NOMO-1 treated with dmso at 0.1 percent for 144 hours (cell line): ENCODE data around the gene MID1IP1.

Source experiments
- DNase-seq: peaks from one replicate; lab custom pipeline; 2025; ENCODE audit not compliant: unreplicated experiment; lab: John Stamatoyannopoulos, UW

The MID1IP1 gene

DNA sequence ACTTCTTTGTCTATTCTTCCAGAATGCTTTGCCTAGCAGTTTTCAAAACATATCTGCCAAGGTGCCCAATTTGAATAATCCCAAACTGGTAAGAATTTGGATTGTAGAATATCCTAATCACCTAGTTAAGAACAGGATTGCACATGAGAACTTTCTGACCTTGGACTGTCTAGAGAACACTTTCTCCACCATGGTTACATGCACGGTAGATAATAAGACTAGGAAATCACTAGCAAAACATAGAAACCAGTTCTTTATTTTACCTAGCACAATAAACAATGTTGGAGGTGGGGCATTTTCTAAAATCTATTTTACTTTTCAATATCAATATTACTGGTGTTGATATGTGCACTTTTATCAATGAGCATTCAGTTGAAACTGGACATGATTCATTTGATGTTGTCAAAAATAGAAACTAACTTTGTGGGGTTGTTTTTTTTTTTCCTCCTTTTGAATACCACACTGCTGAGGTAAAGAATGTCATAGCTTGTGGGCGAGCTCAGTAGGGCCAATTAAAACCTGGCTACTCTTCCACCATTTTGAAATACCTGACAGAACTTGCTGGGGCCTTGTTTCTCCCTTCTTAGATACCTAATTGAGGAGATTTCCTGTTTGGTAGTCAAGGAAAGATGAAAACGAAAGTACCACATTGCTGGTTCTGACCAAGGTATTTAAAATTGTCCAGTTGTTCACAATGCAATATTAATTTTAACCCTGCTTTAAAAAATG lies 10.4 kb downstream of the MID1IP1 start:
- no peak for DNase-seq

- no peak for DNase-seq
These were observed 14.9 kb downstream of the MID1IP1 start for GRCh38 chrX:38816155-38816554.

- no peak for DNase-seq
These were observed 15.9 kb downstream of the MID1IP1 start for GRCh38 chrX:38817004-38817703.

DNA sequence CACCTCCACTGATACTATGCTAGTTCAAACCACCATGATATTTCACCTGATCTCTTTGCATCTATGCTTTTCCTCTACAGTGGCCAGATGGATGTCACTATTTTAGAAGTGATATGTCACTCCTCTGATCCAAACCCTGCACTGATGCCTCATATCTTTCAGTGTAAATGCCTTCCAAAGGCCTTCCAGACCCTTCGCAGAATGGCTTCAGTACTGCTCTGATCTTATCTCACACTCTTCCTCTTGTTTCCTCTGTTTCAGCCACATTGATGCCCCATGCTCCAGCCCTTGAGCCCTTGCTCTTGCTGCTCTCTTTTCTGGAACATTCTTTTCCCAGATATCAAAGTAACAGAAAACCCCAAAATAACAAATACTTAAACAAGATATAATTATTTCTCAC lies 17.9 kb downstream of the MID1IP1 start:
- DNase-seq = no peak

- DNase-seq = no peak
These were observed 18.4 kb downstream of the MID1IP1 start for GRCh38 chrX:38819709-38820108.

GRCh38 chrX:38820751-38821150 lies 19.5 kb downstream of the MID1IP1 start:
- no peak for DNase-seq

GRCh38 chrX:38824176-38824575 lies 22.9 kb downstream of the MID1IP1 start:
- DNase-seq = no peak

- no peak for DNase-seq
These were observed 30.7 kb downstream of the MID1IP1 start for GRCh38 chrX:38831949-38832348.

DNA sequence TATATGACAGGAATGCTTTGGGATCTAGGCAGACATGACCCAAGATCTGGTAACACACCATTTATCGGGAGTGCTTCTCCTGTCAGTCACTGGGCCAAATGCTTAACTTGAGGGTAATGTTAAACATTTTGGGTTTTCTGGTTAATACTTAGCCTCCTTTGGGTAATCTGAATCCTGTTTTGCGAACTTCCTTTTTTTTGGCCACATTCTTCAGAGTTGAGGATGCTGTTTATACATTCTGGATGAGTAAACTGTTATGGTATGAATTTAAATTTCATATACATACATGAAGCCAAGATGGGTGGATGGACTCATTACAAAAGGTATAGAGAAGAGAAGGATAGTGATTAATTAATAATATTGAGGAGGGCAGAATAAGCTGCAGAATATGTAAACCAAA lies 36.1 kb downstream of the MID1IP1 start:
- DNase-seq = no peak

DNA sequence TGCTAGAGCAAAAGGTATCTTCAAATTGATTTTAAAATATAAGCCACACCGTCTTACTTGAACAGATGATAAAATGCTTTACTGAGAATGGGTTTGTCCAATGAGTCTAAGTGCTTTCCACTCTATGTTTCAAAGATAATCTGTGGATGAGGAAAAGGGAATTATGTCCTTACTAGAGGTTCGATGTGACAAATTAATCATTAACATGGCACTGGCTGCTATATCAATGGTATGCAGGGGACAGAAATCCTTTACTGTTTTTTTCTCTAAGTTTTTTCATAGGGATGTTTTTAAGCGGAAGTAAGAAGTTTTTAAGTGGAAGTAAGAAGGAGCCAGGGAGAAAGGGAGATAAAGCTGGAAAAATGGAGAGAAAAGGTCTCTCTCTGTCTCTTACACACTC lies 38.0 kb downstream of the MID1IP1 start:
- no peak for DNase-seq

- DNase-seq = no peak
These were observed 38.7 kb downstream of the MID1IP1 start for GRCh38 chrX:38839944-38840343.

DNA sequence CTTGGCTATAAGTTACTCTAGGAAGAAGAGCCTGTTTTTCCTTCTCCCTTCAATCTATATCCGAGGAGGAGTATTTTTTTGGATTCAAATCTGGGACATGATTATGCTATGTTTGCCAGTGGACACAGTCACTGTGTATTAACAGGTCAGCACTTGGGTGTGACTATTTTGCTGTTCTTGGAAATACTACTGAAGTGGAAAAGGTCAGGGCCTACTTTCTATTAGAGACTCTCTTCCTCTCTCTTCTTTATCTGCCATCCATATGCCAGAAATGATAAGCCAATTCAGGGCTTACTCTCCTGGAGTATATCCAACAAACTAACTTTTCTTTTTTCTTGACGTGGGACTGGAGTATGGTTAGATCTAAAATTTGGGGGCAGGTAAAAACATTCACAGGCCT lies 40.5 kb downstream of the MID1IP1 start:
- no peak for DNase-seq

- no peak for DNase-seq
These were observed 44.2 kb downstream of the MID1IP1 start for GRCh38 chrX:38845426-38845825.

- DNase-seq = no peak
These were observed 46.1 kb downstream of the MID1IP1 start for GRCh38 chrX:38847206-38847902.

DNA sequence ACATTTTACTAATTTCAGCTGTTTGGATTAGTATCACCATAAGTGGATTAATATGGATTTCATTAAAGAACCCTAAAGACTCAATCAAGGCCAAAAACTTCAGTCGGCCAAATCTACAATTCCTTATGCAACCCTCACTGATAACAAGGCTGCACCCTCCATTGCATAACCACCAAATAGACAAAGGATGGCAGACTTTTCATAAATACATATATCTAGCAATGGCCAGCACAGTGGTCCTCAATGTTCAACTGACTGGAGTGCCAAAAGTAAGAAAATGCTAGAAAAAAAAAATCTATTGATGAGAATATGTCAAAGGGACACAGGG lies 46.6 kb downstream of the MID1IP1 start:
- no peak for DNase-seq

- no peak for DNase-seq
These were observed 47.6 kb downstream of the MID1IP1 start for GRCh38 chrX:38848671-38849455.

DNA sequence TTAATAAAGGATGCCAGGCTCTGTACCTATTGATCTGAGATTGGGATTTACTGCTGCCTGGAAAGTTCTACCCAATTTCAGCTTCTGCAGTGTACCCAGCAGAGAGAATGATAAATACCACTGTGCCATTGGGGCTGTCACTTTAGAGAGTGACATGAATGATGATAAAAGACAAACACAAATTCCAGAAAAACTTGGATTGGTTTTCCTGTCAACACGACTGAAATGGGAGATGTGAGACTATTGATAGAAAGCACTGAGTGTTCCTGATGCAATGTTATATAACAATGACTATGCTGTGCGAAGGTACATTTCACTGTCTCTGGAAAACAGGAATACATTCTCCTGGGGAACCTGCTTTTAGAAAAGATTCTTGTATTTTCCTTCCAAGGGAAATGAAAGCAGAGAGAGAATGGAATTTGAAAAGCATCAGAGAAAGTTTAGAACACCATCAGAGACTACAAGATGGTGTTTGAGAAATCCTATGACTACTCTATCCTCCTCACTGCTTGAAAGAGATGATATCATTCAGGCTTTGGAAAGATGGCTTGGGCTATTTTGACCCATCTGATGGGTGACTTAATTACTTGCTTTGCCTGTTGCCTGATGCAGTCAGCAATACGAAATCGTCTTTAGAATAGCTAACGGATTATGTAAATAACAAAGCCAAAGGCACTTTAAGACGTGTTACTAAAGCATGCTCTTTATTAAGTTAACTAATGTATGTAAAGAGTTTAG lies 49.7 kb downstream of the MID1IP1 start:
- no peak for DNase-seq

GRCh38 chrX:38854305-38854704 lies 53.0 kb downstream of the MID1IP1 start:
- DNase-seq = no peak
